HG03064 (cell line): ENCODE data around the gene RREB1.

Experiments
- ATAC-seq: cut with Tn5 transposase; IDR thresholded peaks from one replicate; pipeline ENCODE4 v1.9.1; 2021; ENCODE audit warnings: low read depth; ENCODE audit not compliant: unreplicated experiment

RREB1 gene

GRCh38 chr6:7088076-7088742, 19.6 kb upstream of the RREB1 start:
- ATAC-seq = no peak

GRCh38 chr6:7098993-7099392, 8.8 kb upstream of the RREB1 start:
- no peak for ATAC-seq

GRCh38 chr6:7100072-7100752, 7.5 kb upstream of the RREB1 start:
- ATAC-seq = peak; percentile 60

GRCh38 chr6:7100753-7101081, 7.0 kb upstream of the RREB1 start:
- no peak for ATAC-seq

GRCh38 chr6:7101290-7101689, 6.5 kb upstream of the RREB1 start:
- no peak for ATAC-seq

GRCh38 chr6:7104752-7105151, 3.0 kb upstream of the RREB1 start:
- no peak for ATAC-seq

- ATAC-seq = no peak
Measured at GRCh38 chr6:7106215-7106751, 1.5 kb upstream of the RREB1 start.

- peak; percentile 32 for ATAC-seq
Measured at GRCh38 chr6:7106752-7107577, 796 bp upstream of the RREB1 start.

GRCh38 chr6:7108196-7108963, 619 bp downstream of the RREB1 start:
- peak; percentile 18 for ATAC-seq

- no peak for ATAC-seq
Measured at GRCh38 chr6:7108964-7109836, 1.4 kb downstream of the RREB1 start.

GRCh38 chr6:7110092-7110792, 2.5 kb downstream of the RREB1 start:
- ATAC-seq = no peak

- ATAC-seq = no peak
Measured at GRCh38 chr6:7111095-7111690, 3.4 kb downstream of the RREB1 start.

- ATAC-seq = no peak
Measured at GRCh38 chr6:7112171-7112570, 4.4 kb downstream of the RREB1 start.

GRCh38 chr6:7112741-7113313, 5.1 kb downstream of the RREB1 start:
- no peak for ATAC-seq

GRCh38 chr6:7114744-7115458, 7.1 kb downstream of the RREB1 start:
- ATAC-seq = no peak

- no peak for ATAC-seq
Measured at GRCh38 chr6:7115543-7116231, 7.9 kb downstream of the RREB1 start.

GRCh38 chr6:7119272-7119801, 11.6 kb downstream of the RREB1 start:
- no peak for ATAC-seq
